ENCODE measurements around the gene HBS1L. TPM values are rescaled to one million over a fixed set of nuclear protein-coding genes. Genes with fewer than 3 reads are reported as not detected.

The HBS1L gene
- total RNA-seq, 1 experiment from 2014 or later, result 81.2 TPM

- intact Hi-C loops (cut with micrococcal nuclease; ENCODE audit: unreplicated experiment), result loop anchor here (2.0 kb wide), 1 partner anchor 150 kb away; no protein-coding TSS in a partner anchor
- Histone ChIP-seq H3K4me1 (no peaks in the 10 kb centered on the region), H3K4me3 (ENCODE audit: low read depth, low read length) (no peak overlapping the region), H3K36me3 (ENCODE audit: control insufficient read depth, insufficient read depth, low read length) (no peaks in the 10 kb centered on the region), H3K9me3 (no peaks in the 10 kb centered on the region), H3K27me3 (replicated peaks; ENCODE audit: control insufficient read depth, insufficient read depth, low read length) (no peaks in the 10 kb centered on the region)
- H3K36me3 Mint-ChIP-seq (ENCODE audit: insufficient read depth, unreplicated experiment), result peaks cover 37% of the 10 kb centered on the region
- H3K4me3 Mint-ChIP-seq (ENCODE audit: unreplicated experiment), result no peak overlapping the region
- ChIA-PET POLR2A (no interaction called here), CTCF (no interaction called here)
- no peak overlapping the region for H3K27ac Mint-ChIP-seq (ENCODE audit: unreplicated experiment)
- no peaks in the 10 kb centered on the region for H3K9me3 Mint-ChIP-seq (ENCODE audit: unreplicated experiment)
- H3K27me3 Mint-ChIP-seq (ENCODE audit: insufficient read depth, unreplicated experiment), result no peaks in the 10 kb centered on the region
- DNase-seq, result no peak
- no peak for TF ChIP-seq CTCF (IDR thresholded peaks at IDR 0.05; ENCODE audit: insufficient read depth in 1 of 2, low read depth in 1 of 2, low read length in 1 of 2, severe bottlenecking in 1 of 2, unreplicated experiment in 1 of 2)
- no TSS peak for BruUV-seq (replicated peaks)
- no peaks in the 10 kb centered on the region for H3K4me1 Mint-ChIP-seq (ENCODE audit: low read depth, unreplicated experiment)
These were observed 16.3 kb downstream of the HBS1L start for GRCh38 chr6:135038335-135038734.

GRCh38 chr6:135037541-135037940, 17.1 kb downstream of the HBS1L start:
- no peak overlapping the region for H3K27ac Mint-ChIP-seq (ENCODE audit: unreplicated experiment)
- H3K4me3 Mint-ChIP-seq (ENCODE audit: unreplicated experiment), result no peak overlapping the region
- no peak for TF ChIP-seq CTCF (IDR thresholded peaks at IDR 0.05; ENCODE audit: insufficient read depth in 1 of 2, low read depth in 1 of 2, low read length in 1 of 2, severe bottlenecking in 1 of 2, unreplicated experiment in 1 of 2)
- H3K4me1 Mint-ChIP-seq (ENCODE audit: low read depth, unreplicated experiment), result no peaks in the 10 kb centered on the region
- peaks cover 39% of the 10 kb centered on the region for H3K36me3 Mint-ChIP-seq (ENCODE audit: insufficient read depth, unreplicated experiment)
- Histone ChIP-seq H3K27me3 (replicated peaks; ENCODE audit: control insufficient read depth, insufficient read depth, low read length) (no peaks in the 10 kb centered on the region), H3K9me3 (no peaks in the 10 kb centered on the region), H3K4me1 (no peaks in the 10 kb centered on the region), H3K4me3 (ENCODE audit: low read depth, low read length) (no peak overlapping the region), H3K36me3 (ENCODE audit: control insufficient read depth, insufficient read depth, low read length) (no peaks in the 10 kb centered on the region)
- POLR2A ChIA-PET, result no interaction called here
- BruUV-seq (replicated peaks), result no TSS peak
- intact Hi-C loops (cut with micrococcal nuclease; ENCODE audit: unreplicated experiment), result no loop called here
- DNase-seq, result no peak
- CTCF ChIA-PET, result no interaction called here
- no peaks in the 10 kb centered on the region for H3K9me3 Mint-ChIP-seq (ENCODE audit: unreplicated experiment)
- H3K27me3 Mint-ChIP-seq (ENCODE audit: insufficient read depth, unreplicated experiment), result no peaks in the 10 kb centered on the region

- no TSS peak for BruUV-seq (replicated peaks)
- Mint-ChIP-seq H3K9me3 (ENCODE audit: unreplicated experiment) (no peaks in the 10 kb centered on the region), H3K4me1 (ENCODE audit: low read depth, unreplicated experiment) (no peaks in the 10 kb centered on the region), H3K4me3 (ENCODE audit: unreplicated experiment) (no peak overlapping the region), H3K27me3 (ENCODE audit: insufficient read depth, unreplicated experiment) (no peaks in the 10 kb centered on the region), H3K36me3 (ENCODE audit: insufficient read depth, unreplicated experiment) (peaks cover 33% of the 10 kb centered on the region), H3K27ac (ENCODE audit: unreplicated experiment) (no peak overlapping the region)
- no peaks in the 10 kb centered on the region for H3K4me1 ChIP-seq
- no peak for TF ChIP-seq CTCF (IDR thresholded peaks at IDR 0.05; ENCODE audit: insufficient read depth in 1 of 2, low read depth in 1 of 2, low read length in 1 of 2, severe bottlenecking in 1 of 2, unreplicated experiment in 1 of 2)
- H3K36me3 ChIP-seq (ENCODE audit: control insufficient read depth, insufficient read depth, low read length), result no peaks in the 10 kb centered on the region
- DNase-seq, result no peak
- ChIA-PET POLR2A (no interaction called here), CTCF (no interaction called here)
- intact Hi-C loops (cut with micrococcal nuclease; ENCODE audit: unreplicated experiment), result no loop called here
- no peaks in the 10 kb centered on the region for H3K27me3 ChIP-seq (replicated peaks; ENCODE audit: control insufficient read depth, insufficient read depth, low read length)
- H3K9me3 ChIP-seq, result no peaks in the 10 kb centered on the region
- H3K4me3 ChIP-seq (ENCODE audit: low read depth, low read length), result no peak overlapping the region
These were observed 17.7 kb downstream of the HBS1L start for GRCh38 chr6:135036731-135037420.

Measured in Caco-2 (cell line).